Upper lobe of left lung (tissue), 4 donors: ENCODE measurements around the gene STOX1.
"Not testable (repeated sequence)": the region's sequence is repeated elsewhere in the genome, so short reads cannot be mapped to it uniquely, and the experiment has no call there.

ENCODE experiments used
- CTCF ChIP-seq, 6 experiments: fragments of 450-650 bp in 4 of 6; fragments of 200-600 bp in 2 of 6; sonication (generic) in 2 of 6; IDR thresholded peaks; one replicate each; pipeline ENCODE4 v1.5.1; 2016 to 2019; ENCODE audit warnings: antibody characterized with exemption in 6 of 6
- EP300 ChIP-seq, 4 donors: sonication (generic); formaldehyde crosslinking; IDR thresholded peaks; one replicate each; pipeline ENCODE4 v1.5.1; 2017; ENCODE audit warnings: antibody characterized with exemption in 4 of 4, control low read depth in 2 of 4
- POLR2A ChIP-seq, 4 donors: fragments of 450-650 bp; IDR thresholded peaks; one replicate each; pipeline ENCODE4 v1.5.1; 2016 to 2017; ENCODE audit warnings: antibody characterized with exemption in 4 of 4, mild to moderate bottlenecking in 2 of 4

GRCh38 chr10:68822626-68823025 is 4.7 kb upstream of the STOX1 start:
- not testable (repeated sequence) for TF ChIP-seq CTCF, EP300, POLR2A (IDR thresholded peaks at IDR 0.05)
